GM18502 (cell line): Measurements from ENCODE around the gene OR2A14.
A peak's percentile ranks its signal among the peaks of the same experiment; 100 is the strongest.
"Not testable (repeated sequence)": the region's sequence is repeated elsewhere in the genome, so short reads cannot be mapped to it uniquely, and the experiment has no call there.

Experiments
- ATAC-seq: cut with Tn5 transposase; IDR thresholded peaks from one replicate; pipeline ENCODE4 v1.9.1; 2021; ENCODE audit warnings: mild to moderate bottlenecking; ENCODE audit not compliant: unreplicated experiment, poor library complexity

OR2A14 gene

GRCh38 chr7:144122876-144123275, at the start of gene OR2A14:
TSS of gene OR2A14 (plus strand) at chr7:144123176. CDS start at chr7:144129113, 5,937 bp downstream.
- ATAC-seq, result no peak

GRCh38 chr7:144074374-144074773, 48.6 kb upstream of the OR2A14 start:
- ATAC-seq, result no peak

GRCh38 chr7:144085978-144086377, 37.0 kb upstream of the OR2A14 start, which contains the start of gene OR2A12:
TSS of gene OR2A12 (plus strand) at chr7:144086278. CDS start at chr7:144095108, 8,830 bp downstream.
- no peak for ATAC-seq

GRCh38 chr7:144086730-144087129, 36.2 kb upstream of the OR2A14 start:
- ATAC-seq, result no peak

GRCh38 chr7:144087230-144087629, 35.7 kb upstream of the OR2A14 start:
- ATAC-seq, result no peak

GRCh38 chr7:144090667-144091066, 32.3 kb upstream of the OR2A14 start:
- ATAC-seq, result no peak

- ATAC-seq, result no peak
These were observed 24.2 kb upstream of the OR2A14 start for GRCh38 chr7:144098776-144099175.

- no peak for ATAC-seq
These were observed 22.4 kb upstream of the OR2A14 start for GRCh38 chr7:144100607-144101006.

- no peak for ATAC-seq
These were observed 20.9 kb upstream of the OR2A14 start for GRCh38 chr7:144102041-144102440.

GRCh38 chr7:144105211-144105610, 17.8 kb upstream of the OR2A14 start:
- no peak for ATAC-seq

- no peak for ATAC-seq
These were observed 13.7 kb upstream of the OR2A14 start, which contains the start of gene OR2A2 for GRCh38 chr7:144109283-144109682. TSS of gene OR2A2 (plus strand) at chr7:144109583. CDS start at chr7:144109583, 0 bp downstream.

- no peak for ATAC-seq
These were observed 12.7 kb upstream of the OR2A14 start for GRCh38 chr7:144110272-144110671.

- no peak for ATAC-seq
These were observed 9.3 kb upstream of the OR2A14 start for GRCh38 chr7:144113651-144114050.

GRCh38 chr7:144118341-144118740, 4.6 kb upstream of the OR2A14 start:
- ATAC-seq, result no peak

GRCh38 chr7:144127714-144128334, 4.8 kb downstream of the OR2A14 start:
- ATAC-seq, result peak; percentile 100

GRCh38 chr7:144129601-144130000, 6.6 kb downstream of the OR2A14 start:
- not testable (repeated sequence) for ATAC-seq

- no peak for ATAC-seq
These were observed 7.8 kb downstream of the OR2A14 start for GRCh38 chr7:144130730-144131129.

- no peak for ATAC-seq
These were observed 9.3 kb downstream of the OR2A14 start for GRCh38 chr7:144132262-144132661.

- ATAC-seq, result no peak
These were observed 10.3 kb downstream of the OR2A14 start for GRCh38 chr7:144133307-144133706.

GRCh38 chr7:144134116-144134515, 11.1 kb downstream of the OR2A14 start:
- ATAC-seq, result no peak

- no peak for ATAC-seq
These were observed 14.5 kb downstream of the OR2A14 start for GRCh38 chr7:144137501-144137900.

- ATAC-seq, result no peak
These were observed 19.2 kb downstream of the OR2A14 start for GRCh38 chr7:144142187-144142586.
